Liver (tissue), 9 donors: ENCODE data around the gene PWWP2B. TPM values are rescaled to one million over a fixed set of nuclear protein-coding genes. Genes with fewer than 3 reads are reported as not detected.

Source experiments
- DNase-seq: peaks from one replicate; pipeline ENCODE4 v3.0.0-alpha.2; 2017; ENCODE audit warnings: low spot score
- H3K27ac ChIP-seq, 2 donors: one replicate each; pipeline ENCODE4 v1.7.0; 2013; ENCODE audit warnings: inconsistent platforms in 2 of 2, low read length in 2 of 2, control low read depth in 1 of 2, low read depth in 1 of 2, mild to moderate bottlenecking in 1 of 2
- H3K27me3 ChIP-seq, 4 donors: one replicate each; pipeline versions ENCODE4 v1.6.1 to v1.7.0; 2013; ENCODE audit warnings: low read length in 3 of 4, inconsistent platforms in 1 of 4, mild to moderate bottlenecking in 1 of 4, moderate library complexity in 1 of 4; ENCODE audit not compliant: control insufficient read depth in 4 of 4, insufficient read depth in 4 of 4
- H3K36me3 ChIP-seq, 4 donors: one replicate each; pipeline versions ENCODE4 v1.6.1 to v1.7.0; 2013; ENCODE audit warnings: low read length in 3 of 4, mild to moderate bottlenecking in 3 of 4, low read depth in 1 of 4, moderate library complexity in 1 of 4; ENCODE audit not compliant: control insufficient read depth in 4 of 4, insufficient read depth in 3 of 4
- H3K4me1 ChIP-seq, 4 donors: one replicate each; pipeline versions ENCODE4 v1.6.1 to v1.7.0; 2013; ENCODE audit warnings: low read length in 3 of 4, mild to moderate bottlenecking in 3 of 4, moderate library complexity in 1 of 4; ENCODE audit not compliant: control insufficient read depth in 4 of 4, insufficient read depth in 4 of 4
- H3K4me3 ChIP-seq, 3 donors: one replicate each; pipeline versions ENCODE4 v1.6.1 to v1.7.0; 2013; ENCODE audit warnings: low read length in 3 of 3, control low read depth in 1 of 3, low read depth in 1 of 3, mild to moderate bottlenecking in 1 of 3
- H3K9ac ChIP-seq, 2 donors: one replicate each; pipeline ENCODE4 v1.7.0; 2013; ENCODE audit warnings: low read length in 2 of 2, mild to moderate bottlenecking in 2 of 2, moderate library complexity in 2 of 2, control low read depth in 1 of 2, low read depth in 1 of 2
- H3K9me3 ChIP-seq, 4 donors: one replicate each; pipeline versions ENCODE4 v1.6.1 to v1.7.0; 2013; ENCODE audit warnings: low read length in 3 of 4; ENCODE audit not compliant: control insufficient read depth in 4 of 4
- EGR1 ChIP-seq, 2 donors: IDR thresholded peaks; 2 replicates each; pipeline ENCODE4 v1.6.1; 2016 to 2018; ENCODE audit warnings: antibody characterized with exemption in 2 of 2, low read depth in 2 of 2
- FOXA1 ChIP-seq: IDR thresholded peaks from 2 replicates; pipeline ENCODE4 v1.6.1; 2016; ENCODE audit warnings: antibody characterized with exemption
- FOXA2 ChIP-seq: IDR thresholded peaks from 2 replicates; pipeline ENCODE4 v1.6.1; 2016; ENCODE audit warnings: antibody characterized with exemption
- GABPA ChIP-seq, 2 donors: IDR thresholded peaks in 1 of 2; conservative IDR thresholded peaks in 1 of 2; 2 replicates each; pipeline ENCODE4 v1.6.1; 2016; ENCODE audit warnings: antibody characterized with exemption in 2 of 2, mild to moderate bottlenecking in 1 of 2, moderate library complexity in 1 of 2
- HNF4A ChIP-seq, 2 donors: conservative IDR thresholded peaks; 2 replicates each; pipeline ENCODE4 v1.6.1; 2016; ENCODE audit warnings: antibody characterized with exemption in 2 of 2, mild to moderate bottlenecking in 2 of 2
- HNF4G ChIP-seq: IDR thresholded peaks from 2 replicates; pipeline ENCODE4 v1.6.1; 2016; ENCODE audit warnings: antibody characterized with exemption
- JUND ChIP-seq, 2 donors: IDR thresholded peaks; 2 replicates each; pipeline ENCODE4 v1.6.1; 2016; ENCODE audit warnings: antibody characterized with exemption in 2 of 2
- RAD21 ChIP-seq, 2 donors: IDR thresholded peaks; 2 replicates each; pipeline ENCODE4 v1.6.1; 2016; ENCODE audit warnings: antibody characterized with exemption in 2 of 2, mild to moderate bottlenecking in 2 of 2
- RXRA ChIP-seq, 2 donors: IDR thresholded peaks; 2 replicates each; pipeline ENCODE4 v1.6.1; 2017 to 2018; ENCODE audit warnings: antibody characterized with exemption in 2 of 2, mild to moderate bottlenecking in 1 of 2
- SP1 ChIP-seq: IDR thresholded peaks from 2 replicates; pipeline ENCODE4 v1.6.1; 2018; ENCODE audit warnings: antibody characterized with exemption, mild to moderate bottlenecking
- TAF1 ChIP-seq: conservative IDR thresholded peaks from 2 replicates; pipeline ENCODE4 v1.6.1; 2016; ENCODE audit warnings: antibody characterized with exemption, mild to moderate bottlenecking
- YY1 ChIP-seq: IDR thresholded peaks from 2 replicates; pipeline ENCODE4 v1.6.1; 2016; ENCODE audit warnings: antibody characterized with exemption, mild to moderate bottlenecking
- WGBS: extraction: QIAGEN DNeasy Blood & Tissue Kit; methylation state at CpG from one replicate; pipeline ENCODE4 v1.1.7; 2013; 5-methylcytosine and 5-hydroxymethylcytosine counted together
- polyA plus RNA-seq, 2 donors: library from polyadenylated mRNA; stranded (reverse) in 1 of 2; unstranded in 1 of 2; fragments of 200-250 nt in 1 of 2; fragments of >200 nt in 1 of 2; fragmentation: Nextera tagmentation in 1 of 2; extraction: Ambion mirVana in 1 of 2; gene quantifications; one replicate each; pipeline versions ENCODE4 v1.2.1 to v1.2.3, GENCODE V29; 2013 to 2015
- total RNA-seq, 2 donors: library from RNA; depleted of rRNA; stranded (reverse); fragments of >200 nt; gene quantifications; one replicate each; pipeline ENCODE4 v1.2.3, GENCODE V29; 2014
- TF ChIP-seq, protein P1 (sequence below): IDR thresholded peaks from 2 replicates; pipeline ENCODE4 v1.6.1; 2016; ENCODE audit warnings: antibody characterized with exemption
- TF ChIP-seq, protein P2 (sequence below): fragments of 150-350 bp; IDR thresholded peaks from 2 replicates; pipeline ENCODE4 v1.5.1; 2017; ENCODE audit warnings: improper control_type of control experiment, low read depth, low read length; ENCODE audit not compliant: missing input control
- TF ChIP-seq, protein P3 (sequence below): IDR thresholded peaks from 2 replicates; pipeline ENCODE4 v1.6.1; 2016; ENCODE audit warnings: antibody characterized with exemption, mild to moderate bottlenecking
- TF ChIP-seq, protein P4 (sequence below): IDR thresholded peaks from 2 replicates; pipeline ENCODE4 v1.6.1; 2016; ENCODE audit warnings: antibody characterized with exemption
- donor health status: healthy.
- donor health status: healthy.
- donor health status: healthy.
- donor health status: healthy.
- donor health status: healthy.

Gene PWWP2B
- total and polyA plus RNA-seq, 4 donors, result 0.75 to 4.2 (median 3.6) TPM

DNA sequence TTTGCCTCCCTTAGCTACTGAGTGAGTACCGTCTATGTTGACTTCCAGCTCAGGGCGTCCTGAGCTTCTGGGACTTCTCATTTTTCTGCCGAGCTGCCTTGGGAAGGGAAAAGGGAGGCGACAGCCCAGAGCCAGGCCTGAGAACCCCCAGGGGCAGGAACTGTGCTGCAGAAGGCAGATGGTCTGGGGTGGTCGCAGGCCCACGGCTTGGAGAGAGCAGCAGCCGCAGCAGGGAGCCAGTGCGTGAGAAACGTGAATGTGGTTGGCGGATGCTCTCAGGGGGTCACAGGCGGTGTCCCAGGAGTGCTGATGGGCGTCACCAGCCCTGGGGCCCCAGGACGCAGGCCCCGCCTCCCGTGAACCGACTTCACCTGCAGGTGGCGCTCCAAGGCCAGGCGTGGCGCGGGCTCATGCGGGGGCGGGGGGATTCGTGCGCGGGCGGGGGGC is 9.2 kb upstream of the PWWP2B start:
- H3K9ac ChIP-seq, result no peak overlapping the region

DNA sequence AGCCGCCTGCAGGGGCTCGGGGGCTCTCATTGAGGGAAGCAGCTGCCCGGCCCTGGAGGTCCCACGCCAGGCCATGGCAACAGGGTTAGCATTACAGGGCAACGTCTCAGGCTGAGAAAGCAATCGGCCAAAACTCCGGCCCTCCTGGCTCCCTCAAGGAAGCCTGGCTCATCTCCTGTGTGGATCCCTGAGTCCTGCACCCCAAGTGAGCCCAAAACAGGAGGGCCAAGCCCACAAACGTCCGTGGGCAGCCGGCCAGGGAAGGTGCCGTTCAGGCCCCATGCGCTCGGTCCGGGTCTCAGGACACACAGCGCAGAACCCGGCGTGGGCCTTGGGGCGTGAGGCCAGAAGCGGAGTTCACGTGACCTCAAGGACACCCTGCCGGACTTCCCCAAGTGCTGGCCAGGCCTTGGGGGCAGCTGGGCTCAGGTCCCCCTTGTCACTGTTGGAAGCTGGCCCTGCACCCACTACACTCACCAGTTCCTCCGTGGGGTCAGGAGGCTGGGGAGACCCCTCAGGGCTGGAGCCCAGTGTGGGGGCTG is 8.0 kb upstream of the PWWP2B start:
- H3K27ac ChIP-seq, result no peak overlapping the region
- no peaks in the 10 kb centered on the region for H3K36me3 ChIP-seq
- H3K9ac ChIP-seq, result no peak overlapping the region
- H3K4me3 ChIP-seq, result no peak overlapping the region
- H3K4me1 ChIP-seq, result peaks cover 0 to 11% (median 3%) of the 10 kb centered on the region in 4 donors
- 30% methylated on average over 22 of the region's 22 CpGs for WGBS
- no peak for DNase-seq
- H3K27me3 ChIP-seq, result no peaks in the 10 kb centered on the region
- H3K9me3 ChIP-seq, result no peaks in the 10 kb centered on the region
- TF ChIP-seq HNF4A (conservative IDR thresholded peaks at IDR 0.05), result no peak
- TF ChIP-seq FOXA1, result no peak
- TF ChIP-seq, protein P1, sequence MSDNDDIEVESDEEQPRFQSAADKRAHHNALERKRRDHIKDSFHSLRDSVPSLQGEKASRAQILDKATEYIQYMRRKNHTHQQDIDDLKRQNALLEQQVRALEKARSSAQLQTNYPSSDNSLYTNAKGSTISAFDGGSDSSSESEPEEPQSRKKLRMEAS, result no peak
- TF ChIP-seq RAD21 (IDR thresholded peaks at IDR 0.05), result no peak
- TF ChIP-seq EGR1 (IDR thresholded peaks at IDR 0.05; ENCODE audit: low read depth in 2 of 2), result no peak
- TF ChIP-seq FOXA2, result no peak
- TF ChIP-seq, protein P2, sequence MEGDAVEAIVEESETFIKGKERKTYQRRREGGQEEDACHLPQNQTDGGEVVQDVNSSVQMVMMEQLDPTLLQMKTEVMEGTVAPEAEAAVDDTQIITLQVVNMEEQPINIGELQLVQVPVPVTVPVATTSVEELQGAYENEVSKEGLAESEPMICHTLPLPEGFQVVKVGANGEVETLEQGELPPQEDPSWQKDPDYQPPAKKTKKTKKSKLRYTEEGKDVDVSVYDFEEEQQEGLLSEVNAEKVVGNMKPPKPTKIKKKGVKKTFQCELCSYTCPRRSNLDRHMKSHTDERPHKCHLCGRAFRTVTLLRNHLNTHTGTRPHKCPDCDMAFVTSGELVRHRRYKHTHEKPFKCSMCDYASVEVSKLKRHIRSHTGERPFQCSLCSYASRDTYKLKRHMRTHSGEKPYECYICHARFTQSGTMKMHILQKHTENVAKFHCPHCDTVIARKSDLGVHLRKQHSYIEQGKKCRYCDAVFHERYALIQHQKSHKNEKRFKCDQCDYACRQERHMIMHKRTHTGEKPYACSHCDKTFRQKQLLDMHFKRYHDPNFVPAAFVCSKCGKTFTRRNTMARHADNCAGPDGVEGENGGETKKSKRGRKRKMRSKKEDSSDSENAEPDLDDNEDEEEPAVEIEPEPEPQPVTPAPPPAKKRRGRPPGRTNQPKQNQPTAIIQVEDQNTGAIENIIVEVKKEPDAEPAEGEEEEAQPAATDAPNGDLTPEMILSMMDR, result no peak
- TF ChIP-seq YY1, result no peak
- TF ChIP-seq, protein P3, sequence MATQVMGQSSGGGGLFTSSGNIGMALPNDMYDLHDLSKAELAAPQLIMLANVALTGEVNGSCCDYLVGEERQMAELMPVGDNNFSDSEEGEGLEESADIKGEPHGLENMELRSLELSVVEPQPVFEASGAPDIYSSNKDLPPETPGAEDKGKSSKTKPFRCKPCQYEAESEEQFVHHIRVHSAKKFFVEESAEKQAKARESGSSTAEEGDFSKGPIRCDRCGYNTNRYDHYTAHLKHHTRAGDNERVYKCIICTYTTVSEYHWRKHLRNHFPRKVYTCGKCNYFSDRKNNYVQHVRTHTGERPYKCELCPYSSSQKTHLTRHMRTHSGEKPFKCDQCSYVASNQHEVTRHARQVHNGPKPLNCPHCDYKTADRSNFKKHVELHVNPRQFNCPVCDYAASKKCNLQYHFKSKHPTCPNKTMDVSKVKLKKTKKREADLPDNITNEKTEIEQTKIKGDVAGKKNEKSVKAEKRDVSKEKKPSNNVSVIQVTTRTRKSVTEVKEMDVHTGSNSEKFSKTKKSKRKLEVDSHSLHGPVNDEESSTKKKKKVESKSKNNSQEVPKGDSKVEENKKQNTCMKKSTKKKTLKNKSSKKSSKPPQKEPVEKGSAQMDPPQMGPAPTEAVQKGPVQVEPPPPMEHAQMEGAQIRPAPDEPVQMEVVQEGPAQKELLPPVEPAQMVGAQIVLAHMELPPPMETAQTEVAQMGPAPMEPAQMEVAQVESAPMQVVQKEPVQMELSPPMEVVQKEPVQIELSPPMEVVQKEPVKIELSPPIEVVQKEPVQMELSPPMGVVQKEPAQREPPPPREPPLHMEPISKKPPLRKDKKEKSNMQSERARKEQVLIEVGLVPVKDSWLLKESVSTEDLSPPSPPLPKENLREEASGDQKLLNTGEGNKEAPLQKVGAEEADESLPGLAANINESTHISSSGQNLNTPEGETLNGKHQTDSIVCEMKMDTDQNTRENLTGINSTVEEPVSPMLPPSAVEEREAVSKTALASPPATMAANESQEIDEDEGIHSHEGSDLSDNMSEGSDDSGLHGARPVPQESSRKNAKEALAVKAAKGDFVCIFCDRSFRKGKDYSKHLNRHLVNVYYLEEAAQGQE, result no peak
- no peak for TF ChIP-seq TAF1
- no peak for TF ChIP-seq GABPA (IDR thresholded peaks at IDR 0.05 in 1 of 2, conservative IDR thresholded peaks at IDR 0.05 in 1 of 2)
- TF ChIP-seq HNF4G, result no peak
- TF ChIP-seq JUND (IDR thresholded peaks at IDR 0.05), result no peak
- TF ChIP-seq, protein P4, sequence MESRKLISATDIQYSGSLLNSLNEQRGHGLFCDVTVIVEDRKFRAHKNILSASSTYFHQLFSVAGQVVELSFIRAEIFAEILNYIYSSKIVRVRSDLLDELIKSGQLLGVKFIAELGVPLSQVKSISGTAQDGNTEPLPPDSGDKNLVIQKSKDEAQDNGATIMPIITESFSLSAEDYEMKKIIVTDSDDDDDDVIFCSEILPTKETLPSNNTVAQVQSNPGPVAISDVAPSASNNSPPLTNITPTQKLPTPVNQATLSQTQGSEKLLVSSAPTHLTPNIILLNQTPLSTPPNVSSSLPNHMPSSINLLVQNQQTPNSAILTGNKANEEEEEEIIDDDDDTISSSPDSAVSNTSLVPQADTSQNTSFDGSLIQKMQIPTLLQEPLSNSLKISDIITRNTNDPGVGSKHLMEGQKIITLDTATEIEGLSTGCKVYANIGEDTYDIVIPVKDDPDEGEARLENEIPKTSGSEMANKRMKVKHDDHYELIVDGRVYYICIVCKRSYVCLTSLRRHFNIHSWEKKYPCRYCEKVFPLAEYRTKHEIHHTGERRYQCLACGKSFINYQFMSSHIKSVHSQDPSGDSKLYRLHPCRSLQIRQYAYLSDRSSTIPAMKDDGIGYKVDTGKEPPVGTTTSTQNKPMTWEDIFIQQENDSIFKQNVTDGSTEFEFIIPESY, result no peak
- no peak for TF ChIP-seq RXRA (IDR thresholded peaks at IDR 0.05)
- no peak for TF ChIP-seq SP1

More for the DNA sequence above, 9.2 kb upstream of the PWWP2B start:
- DNase-seq, result peak; percentile 69
- TF ChIP-seq RAD21 (IDR thresholded peaks at IDR 0.05) (peak; percentile 67 to 79), YY1 (no peak), EGR1 (IDR thresholded peaks at IDR 0.05; ENCODE audit: low read depth in 2 of 2) (peak in 1 of 2 donors; percentile 64)
- TF ChIP-seq, protein P2, result peak; percentile 67
- Histone ChIP-seq H3K36me3 (no peaks in the 10 kb centered on the region), H3K27me3 (no peaks in the 10 kb centered on the region), H3K27ac (no peak overlapping the region), H3K9me3 (no peaks in the 10 kb centered on the region), H3K4me1 (peaks cover 0 to 11% (median 3%) of the 10 kb centered on the region in 4 donors), H3K4me3 (no peak overlapping the region)
- 8% methylated on average over 26 of the region's 26 CpGs for WGBS
